Measurements from ENCODE around the gene SALL3.
A peak's percentile ranks its signal among the peaks of the same experiment; 100 is the strongest.

Gene SALL3

DNA sequence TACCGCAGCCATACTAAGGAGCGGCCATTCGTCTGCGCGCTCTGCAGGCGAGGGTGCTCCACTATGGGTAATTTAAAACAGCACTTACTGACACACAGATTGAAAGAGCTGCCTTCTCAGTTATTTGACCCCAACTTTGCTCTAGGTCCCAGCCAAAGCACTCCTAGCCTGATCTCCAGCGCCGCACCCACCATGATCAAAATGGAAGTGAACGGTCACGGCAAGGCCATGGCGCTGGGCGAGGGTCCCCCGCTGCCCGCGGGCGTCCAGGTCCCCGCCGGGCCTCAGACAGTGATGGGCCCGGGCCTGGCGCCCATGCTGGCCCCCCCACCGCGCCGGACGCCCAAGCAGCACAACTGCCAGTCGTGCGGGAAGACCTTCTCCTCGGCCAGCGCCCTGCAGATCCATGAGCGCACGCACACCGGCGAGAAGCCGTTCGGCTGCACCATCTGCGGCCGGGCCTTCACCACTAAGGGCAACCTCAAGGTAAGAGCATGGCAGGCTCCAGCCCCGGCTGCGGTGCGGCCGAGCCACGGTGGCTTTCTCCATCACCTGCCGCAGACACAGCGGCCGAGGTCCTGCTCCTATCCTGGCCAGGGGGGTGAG, 15.5 kb downstream of the SALL3 start:
- DNase-seq (ENCODE audit: low spot score) = no peak

GRCh38 chr18:78995740-78996395, 16.2 kb downstream of the SALL3 start:
- H3K27ac ChIP-seq = no peak overlapping the region
- CTCF ChIA-PET = interaction anchor here (0.5 to 0.6 kb wide), 3 partner anchors 9 to 146 kb away, joined by 3 read pairs; no protein-coding TSS in a partner anchor
- peak; percentile 15 for DNase-seq (ENCODE audit: low spot score)
- POLR2A ChIA-PET (ENCODE audit: low non-redundant PET) = no interaction called here
- no peak for TF ChIP-seq CTCF (conservative IDR thresholded peaks at IDR 0.05; ENCODE audit: low read depth)

More for the DNA sequence above, 15.5 kb downstream of the SALL3 start:
- TF ChIP-seq CTCF (conservative IDR thresholded peaks at IDR 0.05; ENCODE audit: low read depth) = no peak
- POLR2A ChIA-PET (ENCODE audit: low non-redundant PET) = no interaction called here
- no peak overlapping the region for H3K27ac ChIP-seq
- CTCF ChIA-PET = interaction anchor here (0.5 kb wide), 1 partner anchor 8 kb away, joined by 3 read pairs; no protein-coding TSS in a partner anchor

DNA sequence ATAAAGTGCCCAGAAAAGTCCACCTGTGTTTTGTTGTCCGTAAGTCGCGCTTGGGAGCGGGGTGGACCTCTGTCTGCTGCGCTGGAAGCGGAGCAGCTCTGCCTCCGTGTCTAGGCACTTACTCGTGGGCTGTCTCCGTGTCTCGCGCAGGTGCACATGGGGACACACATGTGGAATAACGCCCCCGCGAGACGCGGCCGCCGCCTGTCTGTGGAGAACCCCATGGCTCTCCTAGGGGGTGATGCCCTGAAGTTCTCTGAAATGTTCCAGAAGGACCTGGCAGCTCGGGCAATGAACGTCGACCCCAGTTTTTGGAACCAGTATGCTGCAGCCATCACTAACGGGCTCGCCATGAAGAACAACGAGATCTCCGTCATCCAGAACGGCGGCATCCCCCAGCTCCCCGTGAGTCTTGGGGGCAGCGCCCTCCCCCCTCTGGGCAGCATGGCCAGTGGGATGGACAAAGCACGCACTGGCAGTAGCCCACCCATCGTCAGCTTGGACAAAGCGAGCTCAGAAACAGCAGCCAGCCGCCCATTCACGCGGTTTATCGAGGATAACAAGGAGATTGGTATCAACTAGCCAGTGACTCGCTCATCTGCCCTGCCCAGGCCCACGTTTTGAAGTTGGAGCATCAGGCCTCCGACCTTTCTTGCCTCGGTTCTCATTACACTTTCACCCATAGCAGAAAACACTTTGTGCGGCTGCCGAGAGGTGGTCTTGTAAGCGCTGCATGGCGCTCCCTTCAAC, 17.3 kb downstream of the SALL3 start:
- no peak overlapping the region for H3K27ac ChIP-seq
- DNase-seq (ENCODE audit: low spot score) = no peak
- no peak for TF ChIP-seq CTCF (conservative IDR thresholded peaks at IDR 0.05; ENCODE audit: low read depth)
- ChIA-PET CTCF (interaction anchor here (0.7 kb wide), 1 partner anchor 23 kb away, joined by 11 read pairs; no protein-coding TSS in a partner anchor), POLR2A (ENCODE audit: low non-redundant PET) (no interaction called here)

DNA sequence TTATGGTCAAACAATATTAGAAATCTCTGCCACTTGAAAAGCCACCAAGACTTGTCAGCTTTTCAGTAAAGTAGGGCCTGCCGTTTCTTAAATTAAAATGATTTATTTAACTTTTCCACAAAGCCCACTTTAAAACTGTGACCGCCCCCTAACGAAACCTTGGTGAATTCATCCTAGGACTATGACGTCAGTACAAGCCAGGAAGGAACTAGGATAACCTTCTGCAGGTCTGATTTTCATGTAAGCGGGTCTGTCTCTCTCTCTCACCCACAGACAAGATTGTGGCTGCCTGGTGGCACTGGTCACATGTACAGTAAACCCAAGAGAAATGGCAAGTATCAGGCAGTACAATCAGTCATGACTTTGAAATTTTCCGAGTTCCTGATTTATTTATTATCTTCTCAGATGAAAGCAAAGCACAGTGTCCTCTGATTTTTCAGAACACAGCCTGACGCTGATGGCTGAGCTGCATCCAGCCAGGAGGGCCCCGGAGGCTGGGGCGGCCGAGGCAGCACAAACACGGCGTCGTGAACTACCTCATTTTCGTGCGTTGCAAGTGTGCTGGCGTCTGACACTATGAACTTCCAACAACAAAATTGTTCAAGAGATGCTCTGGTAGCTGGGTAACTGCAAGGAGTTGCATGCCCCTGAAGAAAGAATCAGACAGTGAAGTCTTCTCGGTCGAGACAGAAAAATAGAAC, 18.9 kb downstream of the SALL3 start:
- POLR2A ChIA-PET (ENCODE audit: low non-redundant PET) = no interaction called here
- TF ChIP-seq CTCF (conservative IDR thresholded peaks at IDR 0.05; ENCODE audit: low read depth) = no peak
- no peak overlapping the region for H3K27ac ChIP-seq
- CTCF ChIA-PET = no interaction called here
- no peak for DNase-seq (ENCODE audit: low spot score)

DNA sequence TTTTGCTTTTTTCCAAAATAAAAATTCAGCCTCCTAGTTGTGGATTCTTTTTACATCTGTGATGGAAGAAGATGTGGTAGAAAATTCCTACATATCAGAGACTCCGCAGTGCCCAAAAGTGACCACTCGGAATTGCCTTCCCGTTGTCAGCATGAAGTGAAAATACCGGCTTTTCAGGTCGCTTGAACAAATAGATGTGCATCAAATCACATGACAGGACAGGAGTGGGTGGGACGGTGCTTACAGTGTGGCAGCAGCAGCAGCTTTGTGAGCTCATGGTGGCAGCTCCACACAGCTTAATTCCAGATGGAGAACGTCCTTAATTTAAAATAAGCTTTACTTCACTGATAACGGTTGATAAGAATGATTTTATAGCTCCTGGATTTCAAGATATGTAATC, 20.3 kb downstream of the SALL3 start:
- H3K27ac ChIP-seq = no peak overlapping the region
- CTCF ChIA-PET = interaction anchor here (0.6 kb wide), 1 partner anchor 23 kb away, joined by 3 read pairs; no protein-coding TSS in a partner anchor
- no peak for TF ChIP-seq CTCF (conservative IDR thresholded peaks at IDR 0.05; ENCODE audit: low read depth)
- no peak for DNase-seq (ENCODE audit: low spot score)
- POLR2A ChIA-PET (ENCODE audit: low non-redundant PET) = interaction anchor here (0.7 kb wide), 1 partner anchor 114 kb away, joined by 6 read pairs; no protein-coding TSS in a partner anchor

DNA sequence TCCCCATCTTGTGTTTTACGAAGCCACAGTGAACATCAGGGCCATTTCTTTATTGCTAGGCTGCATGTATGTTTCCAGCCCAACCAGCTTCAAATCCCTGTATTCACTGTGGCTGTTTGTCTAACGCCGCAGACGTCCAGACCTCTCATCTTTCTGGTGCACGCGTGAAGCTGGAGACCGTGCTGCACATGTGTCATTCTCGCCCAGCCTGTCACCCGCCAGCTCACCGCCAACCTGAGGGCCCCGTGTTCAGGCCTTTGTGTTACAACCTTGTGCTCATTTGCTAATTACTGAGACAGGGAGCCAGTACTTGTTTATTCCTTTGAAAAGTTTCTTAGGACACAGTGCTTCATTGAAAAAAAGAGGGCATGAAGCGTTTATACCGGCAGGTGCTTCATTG, 21.4 kb downstream of the SALL3 start:
- ChIA-PET POLR2A (ENCODE audit: low non-redundant PET) (no interaction called here), CTCF (no interaction called here)
- H3K27ac ChIP-seq = no peak overlapping the region
- no peak for TF ChIP-seq CTCF (conservative IDR thresholded peaks at IDR 0.05; ENCODE audit: low read depth)
- DNase-seq (ENCODE audit: low spot score) = no peak
